RWPE1 (cell line): ENCODE data around the gene PCSK7.

ENCODE experiments used
- CTCF ChIA-PET: fragments of 350-600 bp; sonication (Branson Sonifier 250); formaldehyde crosslinking; extraction: SDS; loops from one replicate; lab custom pipeline; 2021; lab: Yijun Ruan, JAX
- POLR2A ChIA-PET: fragments of 400-600 bp; formaldehyde crosslinking; extraction: SDS; loops from one replicate; lab custom pipeline; 2020; ENCODE audit warnings: antibody characterized with exemption; ENCODE audit not compliant: low non-redundant PET; lab: Yijun Ruan, JAX
- DNase-seq: peaks from one replicate; pipeline ENCODE4 v3.0.0; 2012; ENCODE audit warnings: low spot score
- H3K27ac ChIP-seq: fragments of 450-650 bp; 2 replicates; pipeline ENCODE4 v1.5.1; 2017
- CTCF ChIP-seq: fragments of 450-650 bp; conservative IDR thresholded peaks from 2 replicates; pipeline ENCODE4 v1.5.1; 2017; ENCODE audit warnings: low read depth, mild to moderate bottlenecking

The PCSK7 gene

GRCh38 chr11:117191680-117192400 is 40.0 kb downstream of the PCSK7 start:
- no peak overlapping the region for H3K27ac ChIP-seq
- ChIA-PET POLR2A (no interaction called here), CTCF (no interaction called here)
- TF ChIP-seq CTCF: no peak
- DNase-seq: no peak

- POLR2A ChIA-PET: no interaction called here
- TF ChIP-seq CTCF: no peak
- CTCF ChIA-PET: no interaction called here
- H3K27ac ChIP-seq: peak overlapping the region; percentile 21; the same call in 1 of the 2 replicates
- DNase-seq: no peak
Observed at GRCh38 chr11:117189941-117190544, 41.8 kb downstream of the PCSK7 start.

- POLR2A ChIA-PET: no interaction called here
Observed at GRCh38 chr11:117189191-117189940, 42.5 kb downstream of the PCSK7 start.

GRCh38 chr11:117188620-117189081 is 43.2 kb downstream of the PCSK7 start:
- POLR2A ChIA-PET: no interaction called here
- no peak for DNase-seq
- no peak for TF ChIP-seq CTCF
- CTCF ChIA-PET: no interaction called here
- no peak overlapping the region for H3K27ac ChIP-seq

More at GRCh38 chr11:117189191-117189940, 42.5 kb downstream of the PCSK7 start:
- no peak for TF ChIP-seq CTCF
- CTCF ChIA-PET: no interaction called here
- peak overlapping the region; percentile 21; the same call in 1 of the 2 replicates for H3K27ac ChIP-seq
- no peak for DNase-seq

- no peak for DNase-seq
- CTCF ChIA-PET: no interaction called here
- POLR2A ChIA-PET: no interaction called here
- no peak for TF ChIP-seq CTCF
- peak overlapping the region; percentile 11; the same call in 1 of the 2 replicates for H3K27ac ChIP-seq
Observed at GRCh38 chr11:117187799-117188481, 43.9 kb downstream of the PCSK7 start.

GRCh38 chr11:117187428-117187798 is 44.5 kb downstream of the PCSK7 start:
- CTCF ChIA-PET: no interaction called here
- POLR2A ChIA-PET: no interaction called here
- DNase-seq: no peak
- no peak for TF ChIP-seq CTCF
- peak overlapping the region; percentile 11; the same call in 1 of the 2 replicates for H3K27ac ChIP-seq
